Stomach (tissue), 9 donors: ENCODE results near the gene GSTM2. TPM values are rescaled to one million over a fixed set of nuclear protein-coding genes. Genes with fewer than 3 reads are reported as not detected.
"Not testable (repeated sequence)": the region's sequence is repeated elsewhere in the genome, so short reads cannot be mapped to it uniquely, and the experiment has no call there.

Source experiments
- DNase-seq, 2 donors: peaks; one replicate each; pipeline versions ENCODE4 v3.0.0 to v3.0.0-alpha.2; 2013 to 2019
- H3K27ac ChIP-seq, 5 donors: fragments of 200-600 bp in 4 of 5; sonication (generic) in 4 of 5; one replicate each; pipeline ENCODE4 v1.5.1; 2013 to 2019; ENCODE audit warnings: mild to moderate bottlenecking in 1 of 5, moderate library complexity in 1 of 5
- H3K27me3 ChIP-seq, 3 donors: fragments of 200-600 bp; sonication (generic); one replicate each; pipeline ENCODE4 v1.5.1; 2017 to 2019; ENCODE audit warnings: mixed run types in 1 of 3
- H3K36me3 ChIP-seq, 4 donors: fragments of 200-600 bp; sonication (generic); 1 replicate in 3 of 4; 2 replicates in 1 of 4; pipeline ENCODE4 v1.5.1; 2016 to 2019
- H3K4me1 ChIP-seq, 4 donors: fragments of 200-600 bp; sonication (generic); one replicate each; pipeline ENCODE4 v1.5.1; 2016 to 2019
- H3K4me3 ChIP-seq, 4 donors: fragments of 200-600 bp; sonication (generic) in 3 of 4; one replicate each; pipeline ENCODE4 v1.5.1; 2016 to 2019; ENCODE audit warnings: mild to moderate bottlenecking in 1 of 4
- H3K9me3 ChIP-seq, 4 donors: fragments of 200-600 bp; sonication (generic); one replicate each; pipeline ENCODE4 v1.5.1; 2016 to 2019
- EP300 ChIP-seq: sonication (generic); formaldehyde crosslinking; IDR thresholded peaks from one replicate; pipeline ENCODE4 v1.6.1; 2017; ENCODE audit warnings: antibody characterized with exemption
- POLR2A ChIP-seq, 4 donors: fragments of 450-650 bp; IDR thresholded peaks; one replicate each; pipeline ENCODE4 v1.6.1; 2016; ENCODE audit warnings: antibody characterized with exemption in 4 of 4, control low read depth in 2 of 4, mild to moderate bottlenecking in 1 of 4, moderate library complexity in 1 of 4
- POLR2AphosphoS5 ChIP-seq, 3 donors: sonication (generic); formaldehyde crosslinking; IDR thresholded peaks; one replicate each; pipeline ENCODE4 v1.6.1; 2016; ENCODE audit warnings: antibody characterized with exemption in 3 of 3
- WGBS, 5 donors: extraction: QIAGEN DNeasy Blood & Tissue Kit in 3 of 5; methylation state at CpG; one replicate each; pipeline versions ENCODE4 v1.1.5 to v1.1.7; 2013 to 2018; 5-methylcytosine and 5-hydroxymethylcytosine counted together
- intact Hi-C: fragments of 100-400 bp; cut with DNase I; formaldehyde crosslinking; loops from one replicate; pipeline ENCODE4 v1.15.1; 2023; ENCODE audit warnings: low total_unique reads
- polyA plus RNA-seq, 3 donors: library from polyadenylated mRNA; stranded (reverse); fragments of 200-250 nt; gene quantifications; one replicate each; pipeline ENCODE4 v1.2.3, GENCODE V29; 2013
- total RNA-seq, 5 donors: library from RNA; depleted of rRNA; stranded (reverse); fragments of >200 nt; gene quantifications; one replicate each; pipeline versions ENCODE4 v1.1.0 to v1.2.3, GENCODE V29; 2014 to 2016
- TF ChIP-seq, protein P1 (sequence below), 7 experiments: fragments of 450-650 bp in 4 of 7; fragments of 200-600 bp in 3 of 7; sonication (generic) in 3 of 7; IDR thresholded peaks; one replicate each; pipeline ENCODE4 v1.5.1; 2016 to 2019; ENCODE audit warnings: antibody characterized with exemption in 7 of 7, control low read depth in 2 of 7, mild to moderate bottlenecking in 1 of 7
- donor health status: healthy with polysubstance abuse.
- donor health status: Bipolar disorder and iron deficiency.
- donor health status: healthy.

GSTM2 gene
- total and polyA plus RNA-seq, 8 donors = 22.3 to 219 (median 124) TPM

DNA sequence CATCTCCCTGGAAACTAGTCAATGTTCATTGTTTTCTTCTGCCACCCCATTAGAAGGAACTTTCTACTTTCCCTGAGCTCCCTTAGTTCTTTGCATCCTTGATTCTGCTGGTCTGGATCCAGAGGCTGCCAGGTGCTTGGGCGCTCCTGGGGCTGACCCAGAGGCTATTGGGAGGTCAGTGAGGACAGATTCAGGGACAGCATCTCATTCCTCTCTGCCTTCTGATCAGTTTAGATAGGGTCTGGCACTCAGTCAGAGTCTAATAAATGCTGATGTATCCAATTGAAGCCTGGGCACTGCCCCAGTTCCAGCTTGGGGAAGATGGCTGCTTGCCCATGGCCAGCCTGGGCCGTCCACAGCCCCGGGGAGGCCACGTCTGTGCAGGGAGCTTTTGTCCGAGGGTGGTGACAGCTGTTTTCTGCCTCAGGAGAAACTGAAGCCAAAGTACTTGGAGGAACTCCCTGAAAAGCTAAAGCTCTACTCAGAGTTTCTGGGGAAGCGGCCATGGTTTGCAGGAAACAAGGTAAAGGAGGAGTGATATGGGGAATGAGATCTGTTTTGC lies 22.1 kb downstream of the GSTM2 start:
- H3K4me3 ChIP-seq = no peak overlapping the region
- 56 to 63% methylated on average over 6 of the region's 6 CpGs; no CpG with 5 or more reads in 3 of the 5 donors for WGBS, 5 donors
- intact Hi-C loops = no loop called here

GRCh38 chr1:109691759-109692158 lies 23.9 kb downstream of the GSTM2 start:
- intact Hi-C loops = no loop called here
- TF ChIP-seq, protein P1, sequence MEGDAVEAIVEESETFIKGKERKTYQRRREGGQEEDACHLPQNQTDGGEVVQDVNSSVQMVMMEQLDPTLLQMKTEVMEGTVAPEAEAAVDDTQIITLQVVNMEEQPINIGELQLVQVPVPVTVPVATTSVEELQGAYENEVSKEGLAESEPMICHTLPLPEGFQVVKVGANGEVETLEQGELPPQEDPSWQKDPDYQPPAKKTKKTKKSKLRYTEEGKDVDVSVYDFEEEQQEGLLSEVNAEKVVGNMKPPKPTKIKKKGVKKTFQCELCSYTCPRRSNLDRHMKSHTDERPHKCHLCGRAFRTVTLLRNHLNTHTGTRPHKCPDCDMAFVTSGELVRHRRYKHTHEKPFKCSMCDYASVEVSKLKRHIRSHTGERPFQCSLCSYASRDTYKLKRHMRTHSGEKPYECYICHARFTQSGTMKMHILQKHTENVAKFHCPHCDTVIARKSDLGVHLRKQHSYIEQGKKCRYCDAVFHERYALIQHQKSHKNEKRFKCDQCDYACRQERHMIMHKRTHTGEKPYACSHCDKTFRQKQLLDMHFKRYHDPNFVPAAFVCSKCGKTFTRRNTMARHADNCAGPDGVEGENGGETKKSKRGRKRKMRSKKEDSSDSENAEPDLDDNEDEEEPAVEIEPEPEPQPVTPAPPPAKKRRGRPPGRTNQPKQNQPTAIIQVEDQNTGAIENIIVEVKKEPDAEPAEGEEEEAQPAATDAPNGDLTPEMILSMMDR (IDR thresholded peaks at IDR 0.05) = no peak
- no peak for TF ChIP-seq POLR2AphosphoS5 (IDR thresholded peaks at IDR 0.05)
- no peak for TF ChIP-seq POLR2A (IDR thresholded peaks at IDR 0.05)
- no peak for TF ChIP-seq EP300
- Histone ChIP-seq H3K27me3 (no peaks in the 10 kb centered on the region), H3K9me3 (no peaks in the 10 kb centered on the region), H3K36me3 (no peaks in the 10 kb centered on the region), H3K4me1 (peaks cover 0 to 7% (median 0%) of the 10 kb centered on the region in 4 donors), H3K4me3 (no peak overlapping the region), H3K27ac (no peak overlapping the region)
- 80 to 82% methylated on average over 4 to 6 of the region's 6 CpGs; no CpG with 5 or more reads in 3 of the 5 donors for WGBS, 5 donors
- no peak for DNase-seq

More for the DNA sequence above, 22.1 kb downstream of the GSTM2 start:
- Histone ChIP-seq H3K36me3 (no peaks in the 10 kb centered on the region), H3K4me1 (peaks cover 0 to 7% (median 0%) of the 10 kb centered on the region in 4 donors), H3K9me3 (no peaks in the 10 kb centered on the region), H3K27me3 (no peaks in the 10 kb centered on the region), H3K27ac (no peak overlapping the region)
- no peak for DNase-seq
- TF ChIP-seq EP300 = no peak
- TF ChIP-seq, protein P1 (IDR thresholded peaks at IDR 0.05) = no peak
- TF ChIP-seq POLR2A (IDR thresholded peaks at IDR 0.05) = no peak
- TF ChIP-seq POLR2AphosphoS5 (IDR thresholded peaks at IDR 0.05) = no peak

GRCh38 chr1:109694400-109694799 lies 26.5 kb downstream of the GSTM2 start:
- DNase-seq, H3K27me3 ChIP-seq, H3K36me3 ChIP-seq, H3K4me1 ChIP-seq, H3K4me3 ChIP-seq, H3K27ac ChIP-seq, H3K9me3 ChIP-seq, intact Hi-C loops: not testable (repeated sequence)
- WGBS, 5 donors = 91 to 96% methylated on average over 5 of the region's 5 CpGs; no CpG with 5 or more reads in 3 of the 5 donors

DNA sequence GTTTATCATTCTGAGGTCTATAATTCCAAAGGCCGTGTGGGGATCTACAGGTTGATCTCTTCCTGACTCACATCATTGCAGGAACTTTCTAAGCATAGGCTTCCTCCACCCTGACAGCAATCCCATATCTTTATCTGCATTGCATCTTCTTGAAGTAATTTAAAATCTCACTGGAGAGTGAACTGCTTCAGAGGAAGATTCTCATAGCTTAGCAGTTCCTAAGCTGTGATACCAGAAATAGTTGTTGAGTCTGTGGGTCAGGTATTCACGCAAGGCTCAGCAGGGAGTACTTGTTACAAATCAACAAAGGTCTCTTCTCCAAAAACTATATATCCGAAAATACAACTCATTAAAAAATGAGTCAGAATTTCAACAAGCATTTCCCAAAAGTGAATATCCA lies 27.3 kb downstream of the GSTM2 start:
- H3K9me3 ChIP-seq, H3K36me3 ChIP-seq, intact Hi-C loops, H3K4me1 ChIP-seq, DNase-seq, H3K27ac ChIP-seq, H3K27me3 ChIP-seq, H3K4me3 ChIP-seq: not testable (repeated sequence)
- WGBS, 5 donors = 89 to 91% methylated on average over 3 of the region's 3 CpGs; no CpG with 5 or more reads in 3 of the 5 donors

- WGBS, 5 donors = 56 to 71% methylated on average over 4 of the region's 4 CpGs; no CpG with 5 or more reads in 3 of the 5 donors
- Histone ChIP-seq H3K9me3 (no peaks in the 10 kb centered on the region), H3K27me3 (no peaks in the 10 kb centered on the region), H3K27ac (no peak overlapping the region), H3K4me1 (no peaks in the 10 kb centered on the region), H3K4me3 (no peak overlapping the region), H3K36me3 (no peaks in the 10 kb centered on the region)
- TF ChIP-seq POLR2AphosphoS5 (IDR thresholded peaks at IDR 0.05) = no peak
- TF ChIP-seq POLR2A (IDR thresholded peaks at IDR 0.05) = no peak
- TF ChIP-seq, protein P1 (IDR thresholded peaks at IDR 0.05) = no peak
- TF ChIP-seq EP300 = no peak
- intact Hi-C loops = no loop called here
- DNase-seq = no peak
Measured at GRCh38 chr1:109697066-109697465, 29.2 kb downstream of the GSTM2 start.

DNA sequence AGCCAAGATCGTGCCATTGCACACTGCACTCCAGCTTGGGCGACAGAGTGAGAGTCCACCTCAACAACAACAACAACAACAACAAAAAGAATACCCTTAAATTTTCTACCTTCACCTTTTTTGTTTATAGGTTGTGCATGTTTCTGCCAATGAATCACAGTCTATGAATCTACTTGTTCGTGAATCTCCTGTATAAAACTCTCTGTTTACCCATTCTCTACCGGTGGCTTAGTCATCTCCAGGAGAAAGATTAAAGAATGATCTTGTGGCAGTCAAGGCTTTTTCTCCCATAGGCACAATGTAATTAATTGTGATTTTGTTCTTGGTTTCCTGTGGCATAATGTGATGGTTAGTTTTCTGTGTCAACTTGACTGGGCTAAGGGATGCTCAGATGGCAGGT lies 30.0 kb downstream of the GSTM2 start:
- H3K4me1 ChIP-seq, intact Hi-C loops, H3K27me3 ChIP-seq, DNase-seq, H3K4me3 ChIP-seq, H3K9me3 ChIP-seq, H3K36me3 ChIP-seq, H3K27ac ChIP-seq: not testable (repeated sequence)
- 66 to 74% methylated on average over 4 of the region's 4 CpGs; no CpG with 5 or more reads in 3 of the 5 donors for WGBS, 5 donors

GRCh38 chr1:109702940-109703339 lies 35.1 kb downstream of the GSTM2 start:
- H3K4me3 ChIP-seq, H3K9me3 ChIP-seq, H3K27me3 ChIP-seq, H3K27ac ChIP-seq, DNase-seq, intact Hi-C loops, H3K36me3 ChIP-seq: not testable (repeated sequence)
- 78 to 88% (median 84%) methylated on average over 3 of the region's 3 CpGs for WGBS, 5 donors
- peaks cover 0 to 11% (median 2%) of the 10 kb centered on the region in 4 donors for H3K4me1 ChIP-seq
